ENCODE results near the gene SIGLEC11.

DNA sequence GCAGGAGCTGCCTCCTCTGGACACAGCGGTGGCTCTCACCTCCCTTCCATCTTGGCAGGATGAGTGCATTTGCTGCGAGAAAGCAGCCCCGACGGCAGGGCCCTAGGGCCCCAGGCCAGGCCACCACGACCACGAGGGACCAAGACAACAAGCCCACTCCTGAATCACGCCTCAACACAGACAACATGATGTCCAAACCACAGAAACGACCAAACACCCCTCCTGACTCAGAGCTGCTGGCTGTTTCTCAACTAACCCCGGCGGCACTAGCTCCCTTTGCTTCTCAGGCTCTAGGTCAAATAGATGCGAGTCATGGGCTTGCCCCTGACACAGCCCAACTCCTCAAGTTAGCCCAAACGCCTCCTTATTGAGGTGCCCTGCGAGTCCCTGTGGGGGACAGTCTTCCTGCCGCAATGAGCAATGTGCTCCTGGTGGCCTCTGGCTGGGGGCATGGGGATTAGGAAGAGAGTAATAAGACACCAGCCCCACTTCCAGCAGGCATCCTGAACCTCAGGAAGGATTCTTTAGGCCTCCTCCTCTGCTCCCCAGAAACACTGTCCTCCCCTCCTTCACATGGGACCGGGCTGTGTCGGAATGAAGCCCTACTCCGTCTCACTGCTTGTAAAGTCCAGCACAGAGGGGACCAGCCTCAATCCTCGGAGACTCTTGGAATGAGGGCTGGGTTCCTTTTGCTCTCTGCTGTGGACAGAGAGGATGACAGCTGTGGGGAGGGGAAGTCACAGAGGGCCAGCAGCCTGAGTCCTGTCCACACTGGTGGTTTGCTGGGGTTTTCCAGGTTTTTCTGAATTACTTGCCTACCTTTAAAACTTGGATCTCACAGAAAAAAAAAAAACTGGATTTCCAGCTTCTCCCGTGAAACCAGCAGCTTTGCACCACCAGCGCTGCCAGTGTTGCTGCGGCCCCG, 38.8 kb downstream of the SIGLEC11 start:
- no peak for TF ChIP-seq EZH2 (IDR thresholded peaks at IDR 0.05; ENCODE audit: borderline replicate concordance, low read depth, low read length, severe bottlenecking)
- TF ChIP-seq, protein P1, sequence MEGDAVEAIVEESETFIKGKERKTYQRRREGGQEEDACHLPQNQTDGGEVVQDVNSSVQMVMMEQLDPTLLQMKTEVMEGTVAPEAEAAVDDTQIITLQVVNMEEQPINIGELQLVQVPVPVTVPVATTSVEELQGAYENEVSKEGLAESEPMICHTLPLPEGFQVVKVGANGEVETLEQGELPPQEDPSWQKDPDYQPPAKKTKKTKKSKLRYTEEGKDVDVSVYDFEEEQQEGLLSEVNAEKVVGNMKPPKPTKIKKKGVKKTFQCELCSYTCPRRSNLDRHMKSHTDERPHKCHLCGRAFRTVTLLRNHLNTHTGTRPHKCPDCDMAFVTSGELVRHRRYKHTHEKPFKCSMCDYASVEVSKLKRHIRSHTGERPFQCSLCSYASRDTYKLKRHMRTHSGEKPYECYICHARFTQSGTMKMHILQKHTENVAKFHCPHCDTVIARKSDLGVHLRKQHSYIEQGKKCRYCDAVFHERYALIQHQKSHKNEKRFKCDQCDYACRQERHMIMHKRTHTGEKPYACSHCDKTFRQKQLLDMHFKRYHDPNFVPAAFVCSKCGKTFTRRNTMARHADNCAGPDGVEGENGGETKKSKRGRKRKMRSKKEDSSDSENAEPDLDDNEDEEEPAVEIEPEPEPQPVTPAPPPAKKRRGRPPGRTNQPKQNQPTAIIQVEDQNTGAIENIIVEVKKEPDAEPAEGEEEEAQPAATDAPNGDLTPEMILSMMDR (IDR thresholded peaks at IDR 0.05; ENCODE audit: borderline replicate concordance, extremely low read depth, low read length, poor library complexity, severe bottlenecking), result no peak

Measured in DND-41 (cell line).